Hypothalamus (tissue), 51 donors: Measurements from ENCODE around the gene TMEM119.
"Not testable (repeated sequence)": the region's sequence is repeated elsewhere in the genome, so short reads cannot be mapped to it uniquely, and the experiment has no call there.

Source experiments
- DNase-seq, 51 donors: peaks; one replicate each; lab custom pipeline; 2025; lab: John Stamatoyannopoulos, UW

The TMEM119 gene

DNA sequence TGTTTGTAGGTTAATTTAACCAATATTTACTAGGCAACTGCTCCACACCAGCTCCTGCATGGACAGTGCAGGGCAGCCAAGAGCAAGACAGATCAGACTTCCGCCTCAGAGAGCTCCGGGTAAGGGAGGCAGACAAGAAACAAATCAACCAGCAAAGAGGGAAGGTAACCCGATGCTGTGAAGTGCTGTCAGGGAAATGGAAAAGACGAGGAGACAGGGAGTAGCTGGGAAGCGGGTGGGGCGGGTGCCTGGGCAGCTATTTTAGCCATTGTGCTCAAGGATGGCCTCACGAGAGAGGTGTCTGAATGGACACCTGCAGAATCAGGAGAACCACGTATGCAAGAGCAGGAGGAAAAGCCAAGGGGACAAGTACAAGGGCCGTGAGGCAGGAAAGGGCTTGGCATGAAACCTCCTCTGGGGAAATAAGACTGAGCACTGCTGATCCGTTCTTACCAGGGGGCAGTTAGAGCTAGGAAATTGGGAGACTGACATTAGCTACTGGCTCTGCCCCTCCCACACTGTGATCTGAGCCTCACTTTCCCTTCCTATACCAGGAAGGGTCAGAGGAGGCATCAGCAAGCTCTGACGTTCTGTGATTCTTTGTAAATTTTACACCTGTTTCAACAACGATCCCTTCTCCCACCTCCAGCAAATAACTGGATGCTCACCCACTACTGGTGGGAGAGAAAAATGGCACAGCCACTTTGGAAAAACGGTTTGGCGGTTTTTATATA, 6.5 kb upstream of the TMEM119 start:
- no peak for DNase-seq

DNA sequence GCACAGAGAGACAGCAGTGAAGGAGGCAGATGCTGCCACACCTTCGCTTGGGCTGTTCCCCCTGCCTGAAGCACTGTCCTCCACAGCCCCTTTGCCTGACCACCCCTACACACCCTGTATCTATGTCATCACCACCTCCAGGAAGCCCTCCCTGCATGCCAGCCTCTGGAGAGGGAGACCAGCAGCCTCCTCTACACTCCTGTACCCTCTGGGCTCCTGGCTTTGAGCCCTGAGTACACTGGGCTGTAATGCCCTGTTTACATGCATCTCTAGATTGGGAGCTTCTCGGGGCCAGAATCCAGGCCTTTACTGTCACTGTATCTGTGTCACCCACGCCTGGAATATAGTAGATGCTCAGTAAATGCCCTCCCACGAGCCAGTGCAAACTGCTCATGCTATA, 5.9 kb upstream of the TMEM119 start:
- DNase-seq = no peak

DNA sequence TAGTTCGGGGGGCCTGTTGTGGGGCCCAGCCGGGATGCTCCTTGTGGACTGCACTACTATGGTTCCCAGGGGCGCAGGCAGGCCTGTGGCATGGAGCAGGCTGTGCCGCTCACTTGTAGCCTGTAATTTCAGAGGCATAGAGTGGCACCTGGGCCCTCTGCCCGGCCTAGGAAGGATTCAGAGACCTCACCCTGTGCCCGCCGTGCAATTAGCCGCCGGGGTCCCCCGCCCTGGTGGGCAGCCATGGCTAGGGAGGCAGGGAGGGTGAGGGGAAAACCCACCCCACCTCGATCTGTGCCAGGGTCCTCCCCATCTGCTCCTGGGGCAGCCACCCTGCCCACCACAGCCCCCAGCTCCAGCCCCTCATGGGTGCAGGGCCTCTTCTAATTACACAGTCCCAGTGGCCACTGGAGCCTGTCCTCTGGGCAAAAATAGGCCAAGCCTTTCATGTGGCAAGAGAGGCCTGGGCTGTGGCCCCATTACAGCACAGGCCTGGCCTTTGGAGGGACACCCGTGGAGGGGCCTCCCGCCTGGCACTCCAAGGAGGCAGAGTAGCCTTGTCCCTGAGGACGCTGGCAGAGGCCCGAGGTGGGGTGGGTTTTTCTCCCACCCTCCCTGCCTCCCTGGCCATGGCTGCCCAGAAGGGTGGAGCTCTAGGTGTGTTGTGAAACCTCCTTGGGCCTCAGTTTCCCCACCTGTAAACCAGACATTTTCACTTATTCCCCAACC, 5.3 kb upstream of the TMEM119 start:
- no peak for DNase-seq

DNA sequence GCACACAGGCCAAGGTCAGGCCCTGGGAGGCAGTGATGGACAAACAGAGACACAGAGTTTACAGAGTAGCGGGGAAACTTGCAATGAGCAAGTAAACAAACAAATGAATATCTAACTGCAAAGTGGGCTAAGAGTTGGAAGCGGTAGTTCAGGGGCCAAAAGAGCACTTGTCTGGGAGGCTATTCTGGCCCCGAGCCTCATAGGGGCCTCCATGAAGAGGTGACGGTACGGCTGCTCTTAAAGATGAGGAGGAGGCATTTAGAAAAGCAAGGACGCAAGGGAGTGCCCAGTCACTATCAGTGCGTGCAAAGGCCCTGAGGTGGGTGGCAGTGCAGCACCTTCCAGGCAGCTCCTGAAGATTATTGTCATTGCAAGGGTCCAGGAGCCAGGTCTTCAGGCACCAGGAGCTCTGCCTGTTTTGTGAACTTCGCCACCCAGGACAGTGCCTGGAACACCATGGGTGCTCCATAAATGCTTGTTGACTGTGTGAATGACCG, 4.4 kb upstream of the TMEM119 start:
- no peak for DNase-seq

DNA sequence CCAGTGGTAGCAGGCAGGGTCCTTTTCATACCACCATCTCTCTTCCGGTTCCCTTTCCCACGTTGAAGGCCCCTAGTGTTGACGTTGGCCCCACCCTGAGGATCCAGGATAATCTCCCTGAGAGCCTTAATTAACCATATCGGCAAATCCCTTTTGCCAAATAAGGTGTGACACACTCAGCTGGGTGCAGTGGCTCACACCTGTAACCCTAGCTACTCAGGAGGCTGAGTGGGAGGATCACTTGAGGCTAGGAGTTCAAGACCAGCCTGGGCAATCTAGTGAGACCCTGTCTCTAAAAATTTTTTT, 2.8 kb upstream of the TMEM119 start:
- no peak for DNase-seq

DNA sequence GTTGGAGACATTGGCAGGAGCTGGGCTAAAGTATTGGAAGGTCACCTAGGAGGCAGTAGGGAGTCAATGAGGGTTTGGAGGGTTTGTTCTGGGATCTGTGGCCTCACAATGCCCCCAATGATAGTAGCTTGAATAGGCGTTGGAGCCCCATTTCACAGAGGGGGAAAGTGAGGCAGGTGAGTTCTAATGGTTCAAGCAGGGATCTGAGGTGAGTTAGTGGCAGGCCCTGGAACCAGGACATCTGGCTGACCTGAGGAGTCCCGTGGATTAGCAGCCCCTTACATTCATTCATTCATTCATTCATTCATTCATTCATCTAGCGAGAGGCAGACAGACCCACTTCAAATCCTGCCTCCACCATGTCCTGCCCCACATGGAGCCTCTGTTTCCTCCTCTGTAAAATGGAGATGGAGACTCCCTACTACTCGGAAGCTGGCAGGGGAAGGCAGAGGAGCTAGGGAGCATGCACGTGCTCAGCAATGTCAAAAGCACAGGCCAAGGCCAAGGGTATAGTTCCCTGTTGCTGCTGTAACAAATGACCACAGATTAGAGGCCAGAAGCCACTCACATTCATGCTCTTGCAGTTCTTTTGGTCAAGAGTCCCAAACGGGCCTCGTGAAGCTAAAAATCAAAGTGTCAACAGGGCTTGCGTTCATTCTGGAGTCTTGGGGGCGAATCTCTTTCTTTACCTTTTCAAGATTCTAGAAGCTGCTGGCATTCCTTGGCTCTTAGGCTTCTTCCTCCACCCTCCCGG, 2.2 kb upstream of the TMEM119 start:
- DNase-seq = no peak

DNA sequence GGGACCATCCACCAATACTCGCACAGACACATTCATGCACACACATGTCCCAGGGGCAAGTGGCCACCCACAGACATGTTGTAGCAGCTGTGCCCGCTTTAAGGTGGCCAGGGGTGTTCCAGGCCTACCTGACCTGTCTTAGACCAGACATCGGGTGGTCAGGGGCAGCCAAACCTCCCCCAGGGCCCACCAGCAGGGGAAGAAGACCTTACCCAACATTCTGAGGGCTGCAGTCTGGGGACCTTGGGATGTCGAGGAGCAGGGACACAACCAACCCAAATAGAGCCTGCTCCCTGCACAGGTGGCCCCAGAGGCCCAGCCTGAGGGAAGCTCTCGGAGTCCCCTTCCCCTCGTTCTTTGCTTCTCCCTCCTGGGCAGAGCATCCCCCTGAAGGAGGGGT, 1.7 kb upstream of the TMEM119 start:
- DNase-seq = no peak

DNA sequence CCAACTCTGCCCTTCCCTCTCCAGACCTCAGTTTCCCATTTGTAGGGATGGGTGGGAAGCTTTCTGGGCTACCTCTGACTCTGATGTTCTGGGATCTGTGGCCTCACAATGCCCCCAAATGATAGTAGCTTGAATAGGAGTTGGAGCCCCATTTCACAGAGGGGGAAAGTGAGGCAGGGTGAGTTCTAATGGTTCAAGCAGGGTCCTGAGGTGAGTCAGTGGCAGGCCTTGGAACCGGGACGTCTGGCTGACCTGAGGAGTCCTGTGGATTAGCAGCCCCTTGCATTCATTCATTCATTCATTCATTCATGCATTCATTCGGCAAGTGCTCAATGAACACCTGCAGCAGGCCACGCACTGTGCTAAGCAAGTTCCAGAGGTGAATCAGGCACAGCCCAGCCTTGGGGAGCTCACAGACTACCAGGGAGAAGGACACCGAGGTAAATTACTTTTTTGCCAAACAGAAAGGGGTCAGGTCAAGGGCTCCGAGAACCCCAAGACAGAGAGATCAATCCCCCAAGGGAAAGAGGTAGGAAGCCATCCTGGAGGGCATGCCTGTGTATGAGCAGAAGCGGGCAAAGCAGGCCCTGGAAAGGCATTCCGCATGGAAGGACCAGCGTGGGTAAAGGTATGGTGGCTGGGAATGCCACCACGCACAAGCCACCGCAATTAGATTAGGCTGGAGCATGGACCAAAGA, 818 bp upstream of the TMEM119 start:
- no peak for DNase-seq

DNA sequence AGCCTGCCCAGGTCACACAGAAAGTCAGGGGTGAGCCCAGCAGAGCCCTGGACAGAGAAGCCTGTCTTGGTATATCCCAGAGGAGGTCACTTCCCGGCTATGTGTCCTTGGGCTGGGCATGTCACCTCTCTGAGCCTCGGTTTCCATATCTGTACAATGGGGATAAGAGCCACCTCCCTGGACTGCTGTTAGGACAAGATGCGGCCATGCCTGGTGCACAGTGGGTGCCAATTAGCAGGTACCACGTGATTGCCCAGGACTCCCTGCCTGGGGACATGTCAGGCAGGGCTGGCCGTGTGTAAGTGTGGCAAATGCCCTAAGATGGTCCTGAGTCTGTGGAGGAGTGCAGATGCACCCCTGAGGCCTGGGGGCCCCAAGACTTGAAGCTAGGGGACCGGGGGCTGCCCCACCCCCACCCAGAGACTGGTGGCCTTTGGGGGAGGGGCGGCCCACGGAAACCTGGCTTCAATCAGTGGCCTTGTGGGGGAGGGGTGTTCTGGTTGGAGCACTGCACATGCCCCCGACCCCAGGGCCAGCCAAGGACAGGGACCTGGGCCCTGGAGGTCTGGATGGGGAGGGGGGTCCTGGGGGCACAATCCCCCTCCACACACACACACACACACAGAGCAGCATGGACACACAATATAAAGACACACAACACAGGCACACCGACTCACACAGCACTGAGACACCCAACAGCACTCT, 878 bp downstream of the TMEM119 start:
- DNase-seq = no peak

DNA sequence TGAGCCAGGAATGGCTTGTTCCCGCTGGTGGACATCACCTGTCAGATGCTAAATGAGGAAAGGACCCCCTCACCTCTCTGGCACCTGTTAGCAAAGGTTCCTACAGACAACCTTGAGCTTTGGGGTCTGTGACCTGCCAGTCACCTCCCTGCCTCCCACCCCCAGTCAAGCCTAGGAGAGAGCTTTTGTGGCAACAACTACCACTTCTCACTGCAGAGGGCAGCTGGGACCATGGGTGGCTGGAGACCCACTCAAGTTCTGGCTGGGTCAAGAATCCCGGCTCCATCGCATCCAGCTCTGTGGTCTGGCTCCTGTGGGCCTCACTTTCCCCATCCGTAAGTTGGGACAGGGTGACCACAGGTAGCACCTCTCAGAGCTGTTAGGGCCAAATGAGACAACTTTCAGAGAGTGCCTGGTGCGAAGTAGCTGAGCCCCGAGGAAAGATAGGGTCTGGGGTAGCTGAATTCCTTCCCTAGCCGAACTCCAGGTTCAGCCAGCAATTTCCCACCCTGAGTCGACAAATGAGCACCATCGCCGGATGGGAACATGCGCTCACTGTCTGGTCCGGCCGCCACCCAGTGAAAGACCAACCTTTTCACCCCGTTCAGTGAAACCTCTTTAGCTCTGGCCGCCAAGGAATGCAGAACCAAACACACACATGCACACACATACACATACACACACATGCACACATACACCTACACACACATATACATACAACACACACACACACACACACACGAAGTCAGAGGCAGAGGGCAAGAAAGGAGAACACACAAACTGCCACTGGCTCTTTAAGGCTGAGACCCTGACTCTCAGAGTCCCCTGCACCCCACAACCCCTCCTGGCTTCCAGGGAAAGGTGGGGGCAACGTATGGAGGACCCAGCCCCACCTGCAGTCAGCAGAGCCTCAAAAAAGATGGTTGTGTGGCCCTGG, 1.9 kb downstream of the TMEM119 start:
- no peak for DNase-seq

DNA sequence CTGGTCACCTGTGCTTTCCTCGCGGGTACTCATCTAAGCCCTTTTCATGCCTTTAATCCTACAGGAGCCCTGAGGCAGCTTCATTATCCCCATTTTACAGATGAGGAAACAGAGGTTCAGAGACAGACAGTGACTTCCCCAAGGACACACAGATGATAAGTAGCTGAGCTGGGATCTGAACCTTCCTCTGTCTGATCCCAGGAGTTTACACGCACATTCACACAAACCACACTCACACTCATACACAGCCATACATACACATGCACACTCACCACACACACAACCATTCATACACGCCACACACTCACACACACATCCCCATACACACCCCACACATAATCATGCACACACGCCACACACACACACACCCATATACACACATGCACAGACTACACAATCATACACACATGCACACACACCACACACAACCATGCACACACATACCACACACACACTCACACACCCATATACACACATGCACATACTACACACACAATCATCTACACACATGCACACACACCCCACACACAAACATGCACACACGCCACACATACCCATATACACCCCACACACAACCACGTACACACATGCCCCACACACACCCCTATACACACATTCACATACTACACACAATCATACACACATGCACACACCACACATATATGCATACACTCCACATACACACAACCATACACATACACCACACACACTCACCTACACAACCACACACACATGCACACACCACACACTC, 2.7 kb downstream of the TMEM119 start:
- no peak for DNase-seq

DNA sequence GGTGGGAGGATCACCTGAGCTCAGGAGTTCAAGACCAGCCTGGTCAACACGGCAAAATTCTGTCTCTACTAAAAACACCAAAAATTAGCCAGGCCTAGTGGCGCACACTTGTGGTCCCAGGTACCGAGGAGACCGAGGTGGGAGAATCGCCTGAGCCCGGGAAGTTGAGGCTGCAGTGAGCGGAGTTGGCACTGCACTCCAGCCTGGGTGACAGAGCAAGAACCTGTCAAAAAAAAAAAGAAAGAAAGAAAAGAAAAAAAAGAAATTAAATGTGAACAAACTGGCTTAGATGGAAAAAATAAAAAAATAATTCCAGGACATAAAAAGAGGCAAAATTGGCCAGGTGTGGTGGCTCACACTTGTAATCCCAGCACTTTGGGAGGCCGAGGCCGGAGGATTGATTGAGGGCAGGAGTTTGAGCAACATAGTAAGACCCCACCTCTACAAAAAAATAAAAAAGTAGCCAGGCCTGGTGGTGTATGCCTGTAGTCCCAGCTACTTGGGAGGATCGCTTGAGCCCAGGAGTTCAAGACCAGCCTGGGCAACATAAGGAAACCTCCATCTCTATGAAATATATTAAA, 3.5 kb downstream of the TMEM119 start:
- no peak for DNase-seq

DNA sequence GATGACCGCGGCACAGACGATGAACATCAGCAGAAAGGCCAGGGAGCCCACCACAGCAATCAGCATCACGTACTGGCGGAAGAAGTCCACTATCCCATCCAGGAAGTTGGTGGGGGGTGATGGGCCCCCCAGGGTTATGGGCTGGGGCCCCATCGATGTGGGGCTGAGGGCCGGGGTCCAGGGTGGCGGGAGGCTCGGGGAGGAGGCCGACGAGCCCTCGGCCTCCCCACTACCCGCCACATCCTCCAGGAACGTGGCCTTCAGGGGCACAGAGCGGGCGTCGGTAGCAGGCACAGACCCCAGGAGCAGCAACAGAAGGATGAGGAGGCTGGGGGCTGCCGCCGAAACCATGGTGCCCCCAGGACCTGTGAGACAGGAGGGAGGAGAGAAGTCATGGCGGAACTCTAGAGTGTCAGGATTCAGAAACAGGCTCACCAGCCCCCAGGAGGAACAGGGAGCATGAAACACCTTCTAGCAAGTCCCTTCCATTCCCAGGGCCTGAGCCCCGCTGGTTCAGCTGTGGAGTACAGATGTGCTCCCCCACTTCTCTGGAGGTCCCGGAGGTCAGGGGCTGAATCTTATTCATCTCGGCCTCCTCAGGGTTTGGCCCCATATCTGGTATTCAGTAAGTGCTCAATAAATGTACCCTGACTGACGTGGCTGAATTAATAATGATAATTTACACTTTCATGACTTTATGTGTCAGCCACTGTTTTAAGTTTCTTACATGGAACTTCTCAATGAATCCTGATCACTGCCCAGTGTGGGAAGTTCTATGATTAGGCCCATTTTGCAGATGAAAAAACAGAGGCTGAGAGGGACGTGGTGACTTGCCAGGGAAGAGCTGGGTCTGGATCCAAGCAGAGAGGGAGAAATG, 5.6 kb downstream of the TMEM119 start:
- no peak for DNase-seq

DNA sequence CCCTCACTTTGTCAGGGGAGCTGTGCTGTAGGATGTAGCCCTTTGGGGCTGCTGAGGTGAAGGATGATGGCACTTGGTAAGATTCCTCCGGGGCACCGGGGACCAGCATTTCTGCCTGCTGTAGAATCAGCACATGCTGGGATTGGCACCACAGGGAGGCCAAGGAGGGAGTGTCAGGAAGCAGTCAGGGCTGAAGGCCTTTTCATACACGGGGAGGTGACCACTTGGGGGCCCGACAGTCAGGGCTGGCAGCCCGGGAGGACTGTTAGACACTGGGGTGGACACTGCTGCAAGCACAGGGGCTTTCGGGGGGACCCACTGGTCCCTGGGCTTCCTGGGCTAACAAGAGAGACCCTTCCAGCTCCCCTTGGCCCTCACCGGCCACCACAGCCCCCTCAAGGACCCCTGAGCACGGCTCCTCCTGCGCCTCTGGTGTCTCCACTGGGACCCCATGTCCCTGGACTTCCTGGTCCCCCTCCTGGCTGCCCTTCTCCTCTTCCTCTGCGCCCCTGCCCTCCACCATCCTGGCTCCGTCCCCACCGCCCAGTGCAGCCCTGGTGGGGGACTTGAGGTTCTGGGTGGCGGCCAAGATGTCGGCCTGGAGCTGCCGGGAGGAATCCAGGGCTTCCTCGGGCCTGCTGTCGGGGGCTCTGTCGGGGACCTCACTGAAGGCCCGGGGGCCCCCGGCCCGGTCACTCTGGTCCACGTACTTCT, 6.5 kb downstream of the TMEM119 start:
- no peak for DNase-seq

DNA sequence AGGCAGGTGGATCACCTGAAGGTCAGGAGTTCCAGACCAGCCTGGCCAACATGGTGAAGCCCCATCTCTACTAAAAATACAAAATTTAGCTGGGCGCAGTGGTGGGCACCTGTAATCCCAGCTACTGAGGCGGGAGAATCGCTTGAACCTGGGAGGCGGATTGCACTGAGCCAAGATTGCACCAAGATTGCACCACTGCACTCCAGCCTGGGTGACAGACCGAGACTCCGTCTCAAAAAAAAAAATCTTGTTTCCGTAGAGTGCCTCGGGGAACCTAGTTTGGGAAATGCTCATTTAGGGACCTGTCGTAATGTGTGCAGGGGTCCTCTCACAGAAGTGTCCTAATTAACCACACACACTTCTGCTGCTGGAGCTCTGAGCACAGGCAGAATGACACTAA, 7.4 kb downstream of the TMEM119 start:
- not testable (repeated sequence) for DNase-seq

DNA sequence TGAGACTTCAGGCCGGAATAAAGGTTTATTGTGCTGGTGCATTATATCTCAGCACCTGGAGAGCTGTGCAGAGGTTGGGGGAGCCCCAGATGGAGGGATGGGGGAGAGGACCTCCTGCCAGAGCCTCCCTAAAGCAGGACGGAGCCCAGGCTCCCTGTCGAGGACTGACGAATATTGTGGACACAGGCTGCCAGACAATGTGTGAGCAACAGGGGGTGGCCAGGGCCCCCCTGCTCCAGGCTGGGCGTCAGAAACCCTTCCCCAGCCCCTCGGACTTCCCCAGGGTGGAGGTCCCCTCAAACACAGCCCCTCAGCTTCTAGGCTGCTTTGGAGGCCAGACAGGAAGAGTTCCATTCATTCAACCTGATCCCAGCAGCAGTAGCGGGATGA, 8.0 kb downstream of the TMEM119 start:
- DNase-seq = no peak
